Measurements from ENCODE around the gene APOA5. TPM values are rescaled to one million over a fixed set of nuclear protein-coding genes. Genes with fewer than 3 reads are reported as not detected.

The APOA5 gene
- total and polyA plus RNA-seq, 2 of the 13 experiments (the other 11 are each of a cell fraction or from before 2014, with no cell fraction given) = 44.0 to 49.1 TPM

DNA sequence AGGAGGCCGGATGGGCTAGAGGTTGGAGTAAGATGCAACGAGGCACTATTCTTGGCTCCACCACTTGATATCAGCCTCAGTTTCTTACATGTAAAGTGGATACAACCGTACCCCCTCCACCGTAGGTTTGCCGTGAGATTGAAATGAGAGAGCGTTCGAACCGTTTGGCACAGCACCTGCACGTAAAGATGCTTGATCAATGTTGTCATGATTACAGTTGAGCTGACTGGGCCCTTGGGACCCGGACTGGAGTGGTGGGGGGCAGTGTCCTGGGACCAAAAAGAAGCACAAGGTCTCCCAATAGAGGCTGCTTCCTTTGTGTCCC, 41.8 kb upstream of the APOA5 start:
- Histone ChIP-seq H2AFZ (ENCODE audit: low read length) (no peak overlapping the region), H3K4me1 (ENCODE audit: insufficient read depth, low read length) (peaks cover 85% of the 10 kb centered on the region), H3K27ac (ENCODE audit: extremely low read length, insufficient read depth, low read length) (peak overlapping the region; percentile 99), H3K36me3 (replicated peaks in 1 of 2; ENCODE audit: control insufficient read depth in 1 of 2, insufficient read depth in 2 of 2, low read length in 2 of 2) (no peaks in the 10 kb centered on the region; a peak in 2 of 5 replicates), H3K79me2 (ENCODE audit: insufficient read depth, low read length) (peaks cover 52% of the 10 kb centered on the region), H4K20me1 (ENCODE audit: insufficient read depth, low read length) (peaks cover 9% of the 10 kb centered on the region; the same call in 1 of the 2 replicates), H3K9ac (ENCODE audit: insufficient read depth, low read depth, low read length) (peak overlapping the region; percentile 24; the same call in 1 of the 2 replicates), H3K4me2 (ENCODE audit: low read depth, low read length) (peak overlapping the region; percentile 79), H3K9me3 (ENCODE audit: low read length) (no peaks in the 10 kb centered on the region), H3K4me3 (replicated peaks in 1 of 3; ENCODE audit: insufficient read depth in 1 of 3, low read depth in 2 of 3, low read length in 3 of 3) (no peak overlapping the region), H3K27me3 (ENCODE audit: control insufficient read depth in 1 of 2, insufficient read depth in 2 of 2, low read length in 2 of 2) (no peaks in the 10 kb centered on the region)
- intact Hi-C loops (cut with micrococcal nuclease; ENCODE audit: unreplicated experiment) (no loop called here), in situ Hi-C loops (cut with HindIII; ENCODE audit: extremely low pct_ligation_motif_present, low pct_unique_long_range_greater_than_20kb) (no loop called here)
- ChIA-PET CTCF (ENCODE audit: low intra/inter-chr PET ratio, low total read pairs) (no interaction called here), POLR2A (interaction anchor here (1.0 to 18.4 kb wide), 12 partner anchors 7 to 312 kb away, joined by 3 to 1365 read pairs (median 34); partner anchors contain the start of genes APOA4, APOA5, APOC3 and BUD13)
- FAIRE-seq (peak; percentile 4), ATAC-seq (no peak), DNase-seq (ENCODE audit: low spot score) (no peak)
- 74% methylated on average over 10 of the region's 10 CpGs for whole genome bisulfite sequencing (ENCODE audit: low lambda C conversion rate)
- BruUV-seq (replicated peaks) = no TSS peak
- TF ChIP-seq KDM3A (CRISPR knock-in tag; IDR thresholded peaks at IDR 0.05; ENCODE audit: low read depth) = peak; percentile 8; the same call in 1 of the 2 replicates
- TF ChIP-seq MTA3 (CRISPR knock-in tag; IDR thresholded peaks at IDR 0.05) = no peak
- TF ChIP-seq, protein P1, sequence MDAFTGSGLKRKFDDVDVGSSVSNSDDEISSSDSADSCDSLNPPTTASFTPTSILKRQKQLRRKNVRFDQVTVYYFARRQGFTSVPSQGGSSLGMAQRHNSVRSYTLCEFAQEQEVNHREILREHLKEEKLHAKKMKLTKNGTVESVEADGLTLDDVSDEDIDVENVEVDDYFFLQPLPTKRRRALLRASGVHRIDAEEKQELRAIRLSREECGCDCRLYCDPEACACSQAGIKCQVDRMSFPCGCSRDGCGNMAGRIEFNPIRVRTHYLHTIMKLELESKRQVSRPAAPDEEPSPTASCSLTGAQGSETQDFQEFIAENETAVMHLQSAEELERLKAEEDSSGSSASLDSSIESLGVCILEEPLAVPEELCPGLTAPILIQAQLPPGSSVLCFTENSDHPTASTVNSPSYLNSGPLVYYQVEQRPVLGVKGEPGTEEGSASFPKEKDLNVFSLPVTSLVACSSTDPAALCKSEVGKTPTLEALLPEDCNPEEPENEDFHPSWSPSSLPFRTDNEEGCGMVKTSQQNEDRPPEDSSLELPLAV (CRISPR knock-in tag; conservative IDR thresholded peaks at IDR 0.05; ENCODE audit: low read depth) = 0 out of 2 replicates have a peak, but pooled peaks have one; percentile 9
- TF ChIP-seq, protein P2, sequence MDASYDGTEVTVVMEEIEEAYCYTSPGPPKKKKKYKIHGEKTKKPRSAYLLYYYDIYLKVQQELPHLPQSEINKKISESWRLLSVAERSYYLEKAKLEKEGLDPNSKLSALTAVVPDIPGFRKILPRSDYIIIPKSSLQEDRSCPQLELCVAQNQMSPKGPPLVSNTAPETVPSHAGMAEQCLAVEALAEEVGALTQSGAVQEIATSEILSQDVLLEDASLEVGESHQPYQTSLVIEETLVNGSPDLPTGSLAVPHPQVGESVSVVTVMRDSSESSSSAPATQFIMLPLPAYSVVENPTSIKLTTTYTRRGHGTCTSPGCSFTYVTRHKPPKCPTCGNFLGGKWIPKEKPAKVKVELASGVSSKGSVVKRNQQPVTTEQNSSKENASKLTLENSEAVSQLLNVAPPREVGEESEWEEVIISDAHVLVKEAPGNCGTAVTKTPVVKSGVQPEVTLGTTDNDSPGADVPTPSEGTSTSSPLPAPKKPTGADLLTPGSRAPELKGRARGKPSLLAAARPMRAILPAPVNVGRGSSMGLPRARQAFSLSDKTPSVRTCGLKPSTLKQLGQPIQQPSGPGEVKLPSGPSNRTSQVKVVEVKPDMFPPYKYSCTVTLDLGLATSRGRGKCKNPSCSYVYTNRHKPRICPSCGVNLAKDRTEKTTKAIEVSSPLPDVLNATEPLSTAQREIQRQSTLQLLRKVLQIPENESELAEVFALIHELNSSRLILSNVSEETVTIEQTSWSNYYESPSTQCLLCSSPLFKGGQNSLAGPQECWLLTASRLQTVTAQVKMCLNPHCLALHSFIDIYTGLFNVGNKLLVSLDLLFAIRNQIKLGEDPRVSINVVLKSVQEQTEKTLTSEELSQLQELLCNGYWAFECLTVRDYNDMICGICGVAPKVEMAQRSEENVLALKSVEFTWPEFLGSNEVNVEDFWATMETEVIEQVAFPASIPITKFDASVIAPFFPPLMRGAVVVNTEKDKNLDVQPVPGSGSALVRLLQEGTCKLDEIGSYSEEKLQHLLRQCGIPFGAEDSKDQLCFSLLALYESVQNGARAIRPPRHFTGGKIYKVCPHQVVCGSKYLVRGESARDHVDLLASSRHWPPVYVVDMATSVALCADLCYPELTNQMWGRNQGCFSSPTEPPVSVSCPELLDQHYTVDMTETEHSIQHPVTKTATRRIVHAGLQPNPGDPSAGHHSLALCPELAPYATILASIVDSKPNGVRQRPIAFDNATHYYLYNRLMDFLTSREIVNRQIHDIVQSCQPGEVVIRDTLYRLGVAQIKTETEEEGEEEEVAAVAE (CRISPR knock-in tag; IDR thresholded peaks at IDR 0.05; ENCODE audit: borderline replicate concordance) = peak; percentile 19; the same call in 1 of the 2 replicates
- 0 out of 2 replicates have a peak, but pooled peaks have one; percentile 20 for TF ChIP-seq ZHX1 (CRISPR knock-in tag; IDR thresholded peaks at IDR 0.05; ENCODE audit: low read depth)
- TF ChIP-seq HNRNPH1 (optimal IDR thresholded peaks at IDR 0.05; ENCODE audit: low read depth, low read length) = peak; percentile 23
- TF ChIP-seq ARNTL (CRISPR knock-in tag; IDR thresholded peaks at IDR 0.05) = no peak
- TF ChIP-seq KMT2A (CRISPR knock-in tag; IDR thresholded peaks at IDR 0.05) = 0 out of 2 replicates have a peak, but pooled peaks have one; percentile 1
- 0 out of 2 replicates have a peak, but pooled peaks have one; percentile 11 for TF ChIP-seq GATAD1 (CRISPR knock-in tag; IDR thresholded peaks at IDR 0.05)
- 0 out of 2 replicates have a peak, but pooled peaks have one; percentile 1 for TF ChIP-seq ZNF124 (CRISPR knock-in tag; IDR thresholded peaks at IDR 0.05)
- TF ChIP-seq, protein P3, sequence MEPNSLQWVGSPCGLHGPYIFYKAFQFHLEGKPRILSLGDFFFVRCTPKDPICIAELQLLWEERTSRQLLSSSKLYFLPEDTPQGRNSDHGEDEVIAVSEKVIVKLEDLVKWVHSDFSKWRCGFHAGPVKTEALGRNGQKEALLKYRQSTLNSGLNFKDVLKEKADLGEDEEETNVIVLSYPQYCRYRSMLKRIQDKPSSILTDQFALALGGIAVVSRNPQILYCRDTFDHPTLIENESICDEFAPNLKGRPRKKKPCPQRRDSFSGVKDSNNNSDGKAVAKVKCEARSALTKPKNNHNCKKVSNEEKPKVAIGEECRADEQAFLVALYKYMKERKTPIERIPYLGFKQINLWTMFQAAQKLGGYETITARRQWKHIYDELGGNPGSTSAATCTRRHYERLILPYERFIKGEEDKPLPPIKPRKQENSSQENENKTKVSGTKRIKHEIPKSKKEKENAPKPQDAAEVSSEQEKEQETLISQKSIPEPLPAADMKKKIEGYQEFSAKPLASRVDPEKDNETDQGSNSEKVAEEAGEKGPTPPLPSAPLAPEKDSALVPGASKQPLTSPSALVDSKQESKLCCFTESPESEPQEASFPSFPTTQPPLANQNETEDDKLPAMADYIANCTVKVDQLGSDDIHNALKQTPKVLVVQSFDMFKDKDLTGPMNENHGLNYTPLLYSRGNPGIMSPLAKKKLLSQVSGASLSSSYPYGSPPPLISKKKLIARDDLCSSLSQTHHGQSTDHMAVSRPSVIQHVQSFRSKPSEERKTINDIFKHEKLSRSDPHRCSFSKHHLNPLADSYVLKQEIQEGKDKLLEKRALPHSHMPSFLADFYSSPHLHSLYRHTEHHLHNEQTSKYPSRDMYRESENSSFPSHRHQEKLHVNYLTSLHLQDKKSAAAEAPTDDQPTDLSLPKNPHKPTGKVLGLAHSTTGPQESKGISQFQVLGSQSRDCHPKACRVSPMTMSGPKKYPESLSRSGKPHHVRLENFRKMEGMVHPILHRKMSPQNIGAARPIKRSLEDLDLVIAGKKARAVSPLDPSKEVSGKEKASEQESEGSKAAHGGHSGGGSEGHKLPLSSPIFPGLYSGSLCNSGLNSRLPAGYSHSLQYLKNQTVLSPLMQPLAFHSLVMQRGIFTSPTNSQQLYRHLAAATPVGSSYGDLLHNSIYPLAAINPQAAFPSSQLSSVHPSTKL (CRISPR knock-in tag; IDR thresholded peaks at IDR 0.05) = no peak

All from HepG2 (cell line).